HG02970 (cell line): ENCODE data around the gene MIOS.

ENCODE experiments used
- ATAC-seq: cut with Tn5 transposase; IDR thresholded peaks from one replicate; pipeline ENCODE4 v1.9.1; 2021; ENCODE audit warnings: mild to moderate bottlenecking, moderate library complexity, moderate number of reproducible peaks; ENCODE audit not compliant: unreplicated experiment, low FRiP score

Gene MIOS

GRCh38 chr7:7566651-7567611, at the start of gene MIOS:
Gene MIOS, plus strand, starts transcription at chr7:7566884. Its CDS starts 5,592 bp downstream, at chr7:7572476.
- peak; percentile 84 for ATAC-seq

- no peak for ATAC-seq
Measured at GRCh38 chr7:7517754-7518153, 48.9 kb upstream of the MIOS start.

- ATAC-seq, result no peak
Measured at GRCh38 chr7:7519056-7519455, 47.6 kb upstream of the MIOS start.

- ATAC-seq, result no peak
Measured at GRCh38 chr7:7519528-7519927, 47.2 kb upstream of the MIOS start.

- no peak for ATAC-seq
Measured at GRCh38 chr7:7521259-7521658, 45.4 kb upstream of the MIOS start.

- ATAC-seq, result no peak
Measured at GRCh38 chr7:7522421-7522820, 44.3 kb upstream of the MIOS start.

GRCh38 chr7:7524121-7524520, 42.6 kb upstream of the MIOS start:
- ATAC-seq, result no peak

GRCh38 chr7:7526006-7526405, 40.7 kb upstream of the MIOS start:
- ATAC-seq, result no peak

GRCh38 chr7:7527047-7527446, 39.6 kb upstream of the MIOS start:
- no peak for ATAC-seq

- ATAC-seq, result no peak
Measured at GRCh38 chr7:7529328-7529727, 37.4 kb upstream of the MIOS start.

- no peak for ATAC-seq
Measured at GRCh38 chr7:7533831-7534430, 32.8 kb upstream of the MIOS start.

- ATAC-seq, result no peak
Measured at GRCh38 chr7:7535691-7536090, 31.0 kb upstream of the MIOS start, which contains the start of gene COL28A1. Gene COL28A1, minus strand, starts transcription at chr7:7535873. Its CDS starts 2,998 bp downstream, at chr7:7532875.

- no peak for ATAC-seq
Measured at GRCh38 chr7:7536396-7537019, 30.2 kb upstream of the MIOS start.

- ATAC-seq, result no peak
Measured at GRCh38 chr7:7537711-7538110, 29.0 kb upstream of the MIOS start.

- no peak for ATAC-seq
Measured at GRCh38 chr7:7539152-7539551, 27.5 kb upstream of the MIOS start.

- ATAC-seq, result no peak
Measured at GRCh38 chr7:7539711-7540110, 27.0 kb upstream of the MIOS start.

- ATAC-seq, result no peak
Measured at GRCh38 chr7:7542251-7542835, 24.3 kb upstream of the MIOS start.

- ATAC-seq, result no peak
Measured at GRCh38 chr7:7548407-7548806, 18.3 kb upstream of the MIOS start.

GRCh38 chr7:7550663-7551062, 16.0 kb upstream of the MIOS start:
- no peak for ATAC-seq

- no peak for ATAC-seq
Measured at GRCh38 chr7:7552199-7552598, 14.5 kb upstream of the MIOS start.

- ATAC-seq, result no peak
Measured at GRCh38 chr7:7553386-7553785, 13.3 kb upstream of the MIOS start.
